HAP-1 (cell line): ENCODE measurements around the gene WNT2B.

Experiments used
- DNase-seq, 2 experiments: peaks; one replicate each; pipeline ENCODE4 v3.0.0-alpha.2; 2016 to 2020; ENCODE audit warnings: low spot score in 2 of 2
- H3K27me3 ChIP-seq: fragments of 250-450 bp; sonication (Bioruptor Pico); 2 replicates; pipeline ENCODE4 v1.5.1; 2020; ENCODE audit warnings: low read depth, mild to moderate bottlenecking, moderate library complexity
- H3K36me3 ChIP-seq: fragments of 250-450 bp; sonication (Bioruptor Pico); replicated peaks from 2 replicates; pipeline ENCODE4 v1.5.1; 2020; ENCODE audit warnings: mild to moderate bottlenecking
- H3K4me1 ChIP-seq: fragments of 250-450 bp; sonication (Bioruptor Pico); 2 replicates; pipeline ENCODE4 v1.5.1; 2020; ENCODE audit warnings: mild to moderate bottlenecking
- H3K4me3 ChIP-seq: fragments of 250-450 bp; sonication (Bioruptor Pico); 2 replicates; pipeline ENCODE4 v1.5.1; 2020; ENCODE audit warnings: mild to moderate bottlenecking, moderate library complexity
- H3K9me3 ChIP-seq: fragments of 250-450 bp; sonication (Bioruptor Pico); 2 replicates; pipeline ENCODE4 v1.5.1; 2020; ENCODE audit warnings: mild to moderate bottlenecking, moderate library complexity
- in situ Hi-C: fragments of 300-500 bp; cut with MboI; formaldehyde crosslinking; loops from 3 replicates; pipeline ENCODE4 v1.14.3; 2020; ENCODE audit warnings: low sequenced_read_pairs, inconsistent platforms, mixed read lengths

WNT2B gene

GRCh38 chr1:112524986-112525385 is 16.2 kb downstream of the WNT2B start:
- Histone ChIP-seq H3K36me3 (peaks cover 4% of the 10 kb centered on the region; the same call in 1 of the 2 replicates), H3K27me3 (no peaks in the 10 kb centered on the region), H3K9me3 (no peaks in the 10 kb centered on the region), H3K4me1 (peaks cover 2% of the 10 kb centered on the region; the same call in 1 of the 2 replicates), H3K4me3 (no peak overlapping the region)
- in situ Hi-C loops: no loop called here
- DNase-seq: no peak

GRCh38 chr1:112527266-112528010 is 18.7 kb downstream of the WNT2B start:
- Histone ChIP-seq H3K36me3 (peaks cover 4% of the 10 kb centered on the region; the same call in 1 of the 2 replicates), H3K4me3 (no peak overlapping the region), H3K9me3 (no peaks in the 10 kb centered on the region), H3K4me1 (peaks cover 2% of the 10 kb centered on the region; the same call in 1 of the 2 replicates), H3K27me3 (no peaks in the 10 kb centered on the region)
- in situ Hi-C loops: no loop called here
- no peak for DNase-seq

GRCh38 chr1:112528076-112528475 is 19.3 kb downstream of the WNT2B start:
- in situ Hi-C loops: no loop called here
- no peak for DNase-seq
- H3K27me3 ChIP-seq: no peaks in the 10 kb centered on the region
- peaks cover 2% of the 10 kb centered on the region; the same call in 1 of the 2 replicates for H3K4me1 ChIP-seq
- H3K36me3 ChIP-seq: peaks cover 4% of the 10 kb centered on the region; the same call in 1 of the 2 replicates
- no peaks in the 10 kb centered on the region for H3K9me3 ChIP-seq
- H3K4me3 ChIP-seq: no peak overlapping the region

- no peak overlapping the region for H3K4me3 ChIP-seq
- H3K36me3 ChIP-seq: peaks cover 4% of the 10 kb centered on the region; the same call in 1 of the 2 replicates
- H3K27me3 ChIP-seq: no peaks in the 10 kb centered on the region
- in situ Hi-C loops: no loop called here
- peaks cover 2% of the 10 kb centered on the region; the same call in 1 of the 2 replicates for H3K4me1 ChIP-seq
- no peak for DNase-seq
- H3K9me3 ChIP-seq: no peaks in the 10 kb centered on the region
Measured at GRCh38 chr1:112529301-112529700, 20.5 kb downstream of the WNT2B start.

GRCh38 chr1:112530832-112531231 is 22.1 kb downstream of the WNT2B start:
- Histone ChIP-seq H3K4me1 (peaks cover 2% of the 10 kb centered on the region; the same call in 1 of the 2 replicates), H3K27me3 (no peaks in the 10 kb centered on the region), H3K36me3 (peaks cover under 1% of the 10 kb centered on the region; the same call in 1 of the 2 replicates), H3K9me3 (no peaks in the 10 kb centered on the region), H3K4me3 (no peak overlapping the region)
- no peak for DNase-seq
- in situ Hi-C loops: no loop called here

GRCh38 chr1:112532064-112532463 is 23.3 kb downstream of the WNT2B start:
- in situ Hi-C loops: no loop called here
- Histone ChIP-seq H3K4me1 (peaks cover 2% of the 10 kb centered on the region; the same call in 1 of the 2 replicates), H3K36me3 (no peaks in the 10 kb centered on the region), H3K27me3 (no peaks in the 10 kb centered on the region), H3K4me3 (no peak overlapping the region), H3K9me3 (no peaks in the 10 kb centered on the region)
- no peak for DNase-seq

- Histone ChIP-seq H3K36me3 (no peaks in the 10 kb centered on the region), H3K27me3 (no peaks in the 10 kb centered on the region), H3K9me3 (no peaks in the 10 kb centered on the region), H3K4me1 (peaks cover 2% of the 10 kb centered on the region; the same call in 1 of the 2 replicates), H3K4me3 (no peak overlapping the region)
- DNase-seq: no peak
- in situ Hi-C loops: no loop called here
Measured at GRCh38 chr1:112533029-112533428, 24.3 kb downstream of the WNT2B start.

- Histone ChIP-seq H3K36me3 (peaks cover 7% of the 10 kb centered on the region), H3K4me1 (no peaks in the 10 kb centered on the region), H3K27me3 (no peaks in the 10 kb centered on the region), H3K4me3 (no peak overlapping the region), H3K9me3 (no peaks in the 10 kb centered on the region)
- in situ Hi-C loops: no loop called here
- no peak for DNase-seq
Measured at GRCh38 chr1:112536561-112536960, 27.8 kb downstream of the WNT2B start.

- no peak overlapping the region for H3K4me3 ChIP-seq
- H3K9me3 ChIP-seq: no peaks in the 10 kb centered on the region
- no peaks in the 10 kb centered on the region for H3K27me3 ChIP-seq
- no peaks in the 10 kb centered on the region for H3K4me1 ChIP-seq
- H3K36me3 ChIP-seq: peaks cover 10% of the 10 kb centered on the region
- in situ Hi-C loops: no loop called here
- DNase-seq: no peak
Measured at GRCh38 chr1:112537456-112537855, 28.7 kb downstream of the WNT2B start.

- no peaks in the 10 kb centered on the region for H3K9me3 ChIP-seq
- H3K4me3 ChIP-seq: no peak overlapping the region
- H3K36me3 ChIP-seq: peaks cover 10% of the 10 kb centered on the region
- no peak for DNase-seq
- in situ Hi-C loops: no loop called here
- H3K4me1 ChIP-seq: no peaks in the 10 kb centered on the region
- H3K27me3 ChIP-seq: no peaks in the 10 kb centered on the region
Measured at GRCh38 chr1:112538883-112539282, 30.1 kb downstream of the WNT2B start.

- H3K9me3 ChIP-seq: no peaks in the 10 kb centered on the region
- in situ Hi-C loops: no loop called here
- DNase-seq: no peak
Measured at GRCh38 chr1:112540226-112540794, 31.5 kb downstream of the WNT2B start.

GRCh38 chr1:112541299-112541698 is 32.5 kb downstream of the WNT2B start:
- Histone ChIP-seq H3K9me3 (no peaks in the 10 kb centered on the region), H3K36me3 (peaks cover 10% of the 10 kb centered on the region), H3K4me3 (no peak overlapping the region), H3K27me3 (no peaks in the 10 kb centered on the region), H3K4me1 (no peaks in the 10 kb centered on the region)
- in situ Hi-C loops: no loop called here
- DNase-seq: no peak

More at GRCh38 chr1:112540226-112540794, 31.5 kb downstream of the WNT2B start:
- Histone ChIP-seq H3K27me3 (no peaks in the 10 kb centered on the region), H3K4me3 (no peak overlapping the region), H3K36me3 (peaks cover 10% of the 10 kb centered on the region), H3K4me1 (no peaks in the 10 kb centered on the region)

GRCh38 chr1:112542206-112542973 is 33.6 kb downstream of the WNT2B start:
- H3K4me1 ChIP-seq: no peaks in the 10 kb centered on the region

More at GRCh38 chr1:112542206-112542973, 33.6 kb downstream of the WNT2B start:
- H3K27me3 ChIP-seq: no peaks in the 10 kb centered on the region
- H3K4me3 ChIP-seq: no peak overlapping the region
- DNase-seq: no peak
- in situ Hi-C loops: no loop called here
- H3K9me3 ChIP-seq: no peaks in the 10 kb centered on the region
- H3K36me3 ChIP-seq: peaks cover 10% of the 10 kb centered on the region
